GM18520 (cell line): ENCODE results near the gene HDAC4.

ENCODE experiments used
- ATAC-seq: cut with Tn5 transposase; IDR thresholded peaks from one replicate; pipeline ENCODE4 v1.9.1; 2021; ENCODE audit not compliant: unreplicated experiment

Gene HDAC4

DNA sequence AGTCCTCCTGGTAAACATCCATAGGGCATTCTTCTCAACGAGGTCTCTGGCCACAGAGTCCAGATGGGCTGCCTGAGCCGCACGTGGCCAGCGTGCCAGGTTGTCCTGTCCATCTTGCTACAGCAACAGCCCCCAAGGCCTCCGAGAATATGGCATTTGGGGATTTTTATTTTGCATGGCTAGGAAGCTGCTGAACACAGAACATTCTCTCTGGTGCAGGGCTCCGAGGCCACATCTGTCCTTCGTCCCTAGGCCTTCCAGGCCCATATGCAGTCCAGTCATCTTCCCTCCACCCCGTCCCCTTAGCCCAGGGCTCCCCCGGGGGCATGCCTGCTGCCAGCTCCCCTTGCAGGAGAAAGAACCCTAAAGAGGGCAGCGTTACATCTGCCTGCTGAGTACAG lies 2.3 kb downstream of the HDAC4 start:
- no peak for ATAC-seq

DNA sequence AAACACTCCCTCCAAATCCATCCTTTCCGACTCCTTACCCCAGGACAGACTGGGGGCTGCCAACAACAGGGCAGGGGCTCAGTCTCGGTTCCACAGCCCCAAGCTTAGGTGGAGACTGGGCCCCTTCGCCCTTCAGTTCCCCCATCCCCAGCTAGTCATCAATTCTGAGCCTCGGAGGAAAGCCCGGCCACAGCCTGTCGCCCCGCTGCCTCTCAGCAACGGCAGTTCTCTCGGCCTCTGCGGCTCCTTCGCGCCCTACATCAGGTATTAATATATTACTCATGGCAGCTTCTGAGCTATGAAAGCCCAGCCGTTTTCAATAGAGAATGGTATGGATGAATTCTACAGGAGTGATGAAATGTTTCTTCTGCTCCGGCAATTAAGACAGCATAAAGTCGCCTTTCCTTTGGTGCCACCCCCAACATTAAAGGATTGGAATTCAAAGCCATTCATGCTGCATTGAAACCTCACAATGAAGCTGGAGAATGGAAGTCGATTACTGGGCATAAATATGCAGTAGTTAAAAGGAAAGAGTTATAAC lies 2.8 kb downstream of the HDAC4 start:
- ATAC-seq = no peak

DNA sequence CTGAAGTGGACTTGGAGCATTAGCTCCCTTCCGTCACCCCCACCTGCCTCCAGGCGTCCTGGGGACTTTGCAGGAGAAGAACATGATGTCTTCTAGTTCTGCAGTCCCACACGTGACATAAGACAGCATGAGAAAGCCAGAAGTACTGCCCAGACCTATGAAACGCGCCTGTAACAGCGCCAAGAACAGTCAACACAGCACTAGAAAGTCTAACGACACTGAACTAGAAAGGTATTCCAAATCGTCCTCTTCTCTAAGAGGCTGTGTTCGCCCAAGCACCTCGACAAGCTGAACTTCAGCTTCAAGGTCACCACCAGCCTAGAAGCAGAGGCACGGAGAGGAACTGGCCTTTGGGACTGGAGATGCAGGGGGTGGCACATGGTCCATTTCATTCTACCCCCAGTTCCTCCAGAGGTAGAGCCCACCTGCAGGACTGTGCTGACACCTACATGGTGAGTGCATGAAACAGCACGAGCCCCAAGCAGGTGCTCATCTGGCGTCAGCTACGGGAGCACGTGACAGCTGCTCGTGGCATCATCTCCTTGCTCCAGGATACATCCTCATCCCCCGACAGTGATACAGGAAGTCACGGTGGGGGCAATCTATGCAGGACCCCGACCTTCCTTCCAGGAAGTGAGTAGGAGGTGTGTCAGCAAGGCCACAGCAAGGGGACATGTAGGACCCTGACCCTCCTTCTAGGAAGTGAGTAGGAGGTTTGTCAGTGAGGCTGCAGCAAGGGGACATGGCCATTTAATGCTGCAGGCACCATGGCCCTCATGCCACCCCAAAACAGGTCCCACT lies 3.7 kb downstream of the HDAC4 start:
- no peak for ATAC-seq

DNA sequence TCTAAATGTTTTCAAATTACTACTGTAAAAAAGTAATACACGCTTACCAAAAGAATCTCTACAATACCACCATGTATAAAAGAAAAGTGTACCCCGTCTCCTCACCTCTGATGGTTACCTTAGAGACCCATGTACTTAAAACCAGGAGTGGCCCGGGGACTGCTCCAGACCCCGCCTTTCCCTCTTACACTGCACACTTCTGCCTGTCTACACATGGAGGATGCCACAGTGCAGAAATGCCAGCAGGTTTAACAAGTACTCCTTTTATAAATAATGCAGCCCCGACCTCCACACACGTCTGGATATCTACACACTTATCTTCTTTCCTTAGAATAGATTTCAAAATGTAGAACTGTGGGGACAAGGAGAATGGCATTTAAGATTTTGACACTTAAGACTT lies 5.3 kb downstream of the HDAC4 start:
- no peak for ATAC-seq

DNA sequence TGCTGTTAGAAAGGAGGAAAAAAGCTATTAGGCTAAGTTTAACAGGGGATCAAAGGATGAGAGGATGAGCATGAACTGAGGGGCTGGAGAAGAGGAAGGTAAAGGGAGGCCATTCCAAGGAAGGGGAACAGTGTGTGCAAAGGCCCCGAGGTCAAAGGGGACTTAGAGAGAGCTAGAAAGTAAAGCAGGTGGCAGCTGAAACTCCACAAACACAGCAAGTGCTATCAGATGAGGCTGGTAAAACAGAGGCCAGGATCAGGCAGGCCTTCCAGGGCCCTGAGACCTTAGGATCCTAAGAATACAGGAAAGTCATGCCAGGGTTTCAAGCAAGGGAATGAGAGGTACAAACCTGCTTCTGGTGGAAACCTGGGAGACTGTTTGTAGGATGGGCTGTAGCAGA lies 5.8 kb downstream of the HDAC4 start:
- no peak for ATAC-seq

DNA sequence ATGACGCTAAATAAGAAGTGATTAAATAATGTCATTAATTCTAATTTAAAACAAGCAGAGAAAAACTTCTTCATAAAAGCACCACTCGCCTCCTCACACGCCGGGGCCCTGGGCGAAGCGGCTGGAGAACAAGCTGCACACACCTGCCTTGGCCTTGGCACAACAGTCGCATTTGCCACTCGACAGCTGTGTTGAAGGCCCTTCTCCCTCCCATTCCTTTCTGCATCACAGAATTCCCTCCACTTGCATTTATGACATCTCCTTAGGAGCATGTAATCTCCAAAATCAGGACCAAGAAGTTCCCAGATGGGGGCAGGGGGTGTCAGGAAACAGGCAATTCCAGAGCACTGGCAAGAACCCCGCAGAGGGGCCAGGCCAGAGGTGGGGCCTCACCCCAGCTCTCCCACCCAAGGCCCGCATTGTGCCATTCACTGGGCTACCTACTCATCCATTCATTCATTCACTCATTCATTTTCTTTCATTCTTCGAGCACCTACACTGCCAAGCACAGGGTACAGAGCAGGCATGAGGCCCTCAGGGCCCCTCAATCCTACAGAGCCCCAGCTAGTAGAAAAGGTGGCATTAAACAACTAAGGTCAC lies 6.4 kb downstream of the HDAC4 start:
- no peak for ATAC-seq

DNA sequence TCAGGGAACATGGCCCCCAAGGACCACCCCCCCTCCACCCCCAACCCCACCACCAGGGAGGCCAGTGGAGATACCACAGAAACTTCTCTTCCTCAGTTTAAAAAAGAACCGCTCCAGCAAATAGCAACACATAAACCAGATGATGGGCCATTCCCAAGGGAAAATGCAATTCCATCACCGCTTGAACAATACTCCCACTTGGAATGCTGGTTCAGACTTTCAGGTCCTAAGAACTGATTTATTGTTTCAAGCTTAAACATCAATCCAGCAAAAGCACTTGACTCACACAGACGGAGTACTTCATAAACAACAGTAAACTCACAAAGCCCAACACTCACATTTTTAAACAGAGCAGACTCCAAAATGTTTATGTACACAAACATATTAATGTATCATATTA lies 6.9 kb downstream of the HDAC4 start:
- no peak for ATAC-seq

DNA sequence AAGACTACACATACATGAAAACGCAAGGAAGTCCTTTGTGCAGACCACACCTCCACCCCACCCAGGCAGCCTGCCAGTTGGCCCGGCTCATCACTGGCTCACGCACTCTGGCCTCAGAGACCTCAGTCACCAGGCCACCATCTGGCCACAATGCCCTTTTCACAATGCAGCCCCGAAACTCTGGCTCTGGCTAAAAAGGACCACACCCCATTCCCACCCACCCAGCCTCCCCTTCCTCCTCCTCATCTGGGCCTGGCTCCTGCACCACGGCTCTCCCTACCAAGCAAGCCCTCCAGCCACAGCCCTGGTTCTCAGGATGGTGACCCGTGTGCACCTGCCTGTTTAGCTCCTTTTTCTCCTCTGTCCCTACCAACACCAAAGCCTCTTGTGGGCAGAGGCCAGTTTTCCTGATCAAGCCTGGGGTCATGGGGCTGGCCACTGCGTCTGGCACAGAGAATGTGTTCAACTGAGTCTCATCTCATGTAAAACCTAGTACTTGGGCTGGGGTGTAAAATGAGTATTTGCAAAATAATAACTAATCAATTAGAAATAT lies 7.4 kb downstream of the HDAC4 start:
- no peak for ATAC-seq

DNA sequence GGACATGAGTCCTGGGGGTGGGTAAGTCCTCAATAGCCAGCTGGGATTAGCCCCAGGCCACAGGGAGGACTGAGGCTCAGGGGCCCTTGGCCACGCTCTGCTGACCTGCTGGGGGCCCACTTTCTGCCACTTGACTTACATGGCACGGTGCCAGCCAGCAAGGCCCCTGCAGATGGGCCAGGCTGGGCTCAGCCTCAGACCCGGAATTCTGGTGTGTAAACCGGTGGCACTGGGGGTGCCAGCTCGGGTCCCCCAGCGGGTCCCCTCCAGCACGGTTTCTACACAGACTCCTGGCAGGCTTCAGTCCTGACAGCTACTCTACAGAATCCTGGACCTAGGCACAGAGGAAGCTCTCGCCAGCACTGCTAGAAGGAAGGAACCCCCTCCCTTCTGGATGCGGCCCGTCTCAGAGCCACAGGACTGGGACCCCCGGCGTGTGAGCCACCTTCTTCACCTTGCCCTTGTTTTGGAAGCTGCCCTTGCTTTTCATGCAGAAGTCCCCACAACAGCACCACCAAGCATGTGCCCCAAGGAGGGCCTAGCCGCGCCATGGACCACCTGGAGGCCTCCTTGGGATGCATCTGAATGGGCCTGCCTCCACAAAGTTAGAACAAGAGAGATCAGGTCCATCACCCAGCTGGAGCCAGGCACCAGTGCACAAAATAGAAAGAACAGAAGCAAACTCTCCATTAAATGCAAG lies 8.0 kb downstream of the HDAC4 start:
- no peak for ATAC-seq

DNA sequence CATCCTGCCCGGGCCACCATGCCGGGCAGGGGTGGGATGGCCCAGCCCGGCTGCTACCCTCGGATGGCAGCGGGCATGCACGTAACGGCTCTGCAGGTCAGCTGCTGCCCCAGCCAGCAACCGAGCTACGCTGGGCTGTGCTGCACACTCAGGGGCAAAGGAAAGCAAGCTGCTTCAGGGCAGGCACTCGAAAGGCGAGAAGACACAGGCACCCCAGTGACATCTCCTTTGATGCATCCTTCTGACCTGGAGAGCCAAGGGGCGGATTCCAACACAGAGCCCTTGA lies 8.8 kb downstream of the HDAC4 start:
- no peak for ATAC-seq

DNA sequence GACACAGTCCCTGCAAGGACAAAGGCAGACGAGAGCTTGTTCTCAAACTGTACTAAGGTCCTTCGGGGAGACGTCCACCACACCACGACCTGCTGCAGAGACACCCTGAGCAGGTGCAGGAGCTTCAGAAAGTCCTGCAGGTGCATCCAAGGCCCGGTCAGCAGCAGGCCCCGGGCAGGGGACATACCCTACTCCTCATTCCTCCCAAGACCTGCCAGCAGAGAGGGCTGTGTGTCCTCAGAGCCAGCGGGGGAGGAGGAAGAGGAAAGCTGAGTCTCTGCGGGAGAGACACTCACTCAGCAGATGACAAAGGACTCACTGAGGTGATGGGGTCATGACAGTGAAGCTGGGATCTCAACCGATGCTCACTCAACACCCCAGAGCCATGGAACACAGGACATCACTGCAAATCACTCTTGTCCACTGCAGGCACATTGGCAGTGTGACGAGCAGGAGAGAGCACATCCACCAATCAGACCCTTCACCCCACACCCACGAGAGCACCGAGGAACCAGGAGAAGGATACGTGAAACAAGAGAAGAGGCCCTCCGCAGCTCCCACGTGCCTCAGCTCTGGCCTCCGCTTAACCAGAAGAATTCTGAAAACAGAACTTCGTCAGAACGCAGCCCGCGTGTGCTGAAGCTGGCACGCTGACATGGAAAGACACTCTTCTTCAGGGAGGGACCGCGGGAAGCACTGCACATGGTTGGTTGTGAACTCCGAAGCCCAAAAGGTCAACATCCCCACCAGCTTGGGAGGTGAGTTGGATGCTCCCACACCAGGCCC lies 9.3 kb downstream of the HDAC4 start:
- ATAC-seq = no peak

DNA sequence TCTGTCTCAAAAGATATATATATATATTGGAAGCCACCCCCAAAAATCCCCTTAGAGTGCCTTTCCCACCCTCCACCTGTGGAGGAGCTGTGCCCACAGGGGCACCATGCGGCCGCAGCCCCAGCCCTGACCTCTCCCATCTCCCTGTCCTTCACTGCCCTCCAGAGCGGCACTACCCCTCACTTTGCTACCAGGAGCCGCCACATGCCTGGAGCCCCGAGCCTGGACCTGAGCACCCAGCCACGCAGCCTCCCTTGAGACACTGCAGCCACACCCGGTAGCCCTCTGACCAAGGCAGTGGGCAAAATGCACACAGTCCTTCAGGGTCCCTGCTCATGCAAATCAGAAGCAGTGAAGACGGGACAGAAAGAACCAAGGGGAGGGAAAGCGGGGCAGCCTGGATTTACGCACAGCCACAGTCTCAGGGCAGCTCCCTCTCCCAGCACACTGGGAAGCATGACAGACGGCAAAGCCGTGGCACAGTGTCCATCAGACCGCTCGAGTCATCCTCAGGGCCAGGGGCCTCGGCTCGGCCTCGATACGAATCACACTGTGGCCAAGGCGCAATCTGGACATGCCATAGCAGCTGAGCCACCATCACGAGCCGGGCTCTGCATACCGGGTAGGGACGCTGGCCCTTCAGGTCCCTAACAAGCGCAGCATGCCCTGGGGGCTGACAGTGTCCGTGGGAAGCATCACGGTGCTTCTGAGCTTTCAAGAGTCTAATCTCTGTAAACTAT lies 10.1 kb downstream of the HDAC4 start:
- ATAC-seq = no peak

DNA sequence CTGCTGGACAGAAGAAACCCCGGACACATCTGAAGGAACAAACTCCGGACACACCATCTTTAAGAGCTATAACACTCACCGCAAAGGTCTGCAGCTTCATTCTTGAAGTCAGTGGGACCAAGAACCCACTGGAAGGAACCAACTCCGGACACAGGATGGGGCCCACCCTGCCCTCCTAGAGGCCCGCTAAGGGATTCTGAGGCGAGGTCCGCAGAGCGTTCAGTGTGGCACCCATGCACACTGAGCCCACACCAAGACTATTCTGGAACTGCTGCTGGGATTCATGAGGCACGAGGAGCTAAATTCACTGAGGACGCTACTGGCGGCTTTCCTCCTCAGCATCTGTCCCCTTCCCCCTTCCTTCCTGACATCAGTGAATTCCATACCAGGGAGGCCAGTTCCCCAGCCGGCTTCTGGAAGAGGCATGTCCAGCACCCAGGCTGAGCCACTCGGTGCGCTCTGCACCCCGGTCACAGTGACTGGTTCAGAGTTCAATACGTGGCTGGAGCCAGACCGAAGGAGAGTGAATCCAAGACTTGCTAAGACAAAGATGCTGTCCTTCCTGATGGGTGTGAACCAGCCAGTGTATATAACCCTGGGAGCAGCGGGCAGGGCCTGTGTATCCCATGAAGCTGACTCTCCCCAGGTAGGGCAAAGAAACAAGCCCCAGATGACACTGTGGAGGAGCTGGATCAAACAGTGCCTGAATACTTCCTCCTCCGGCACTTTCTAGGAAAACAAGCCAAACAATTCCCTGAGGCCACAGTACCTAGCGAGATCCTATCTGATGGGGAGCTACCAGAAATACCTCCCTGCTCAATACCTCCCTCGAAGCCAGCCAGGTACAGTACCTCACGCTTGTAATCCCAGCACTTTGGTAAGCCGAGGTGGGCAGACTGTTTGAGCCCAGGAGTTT lies 11.1 kb downstream of the HDAC4 start:
- ATAC-seq = no peak

DNA sequence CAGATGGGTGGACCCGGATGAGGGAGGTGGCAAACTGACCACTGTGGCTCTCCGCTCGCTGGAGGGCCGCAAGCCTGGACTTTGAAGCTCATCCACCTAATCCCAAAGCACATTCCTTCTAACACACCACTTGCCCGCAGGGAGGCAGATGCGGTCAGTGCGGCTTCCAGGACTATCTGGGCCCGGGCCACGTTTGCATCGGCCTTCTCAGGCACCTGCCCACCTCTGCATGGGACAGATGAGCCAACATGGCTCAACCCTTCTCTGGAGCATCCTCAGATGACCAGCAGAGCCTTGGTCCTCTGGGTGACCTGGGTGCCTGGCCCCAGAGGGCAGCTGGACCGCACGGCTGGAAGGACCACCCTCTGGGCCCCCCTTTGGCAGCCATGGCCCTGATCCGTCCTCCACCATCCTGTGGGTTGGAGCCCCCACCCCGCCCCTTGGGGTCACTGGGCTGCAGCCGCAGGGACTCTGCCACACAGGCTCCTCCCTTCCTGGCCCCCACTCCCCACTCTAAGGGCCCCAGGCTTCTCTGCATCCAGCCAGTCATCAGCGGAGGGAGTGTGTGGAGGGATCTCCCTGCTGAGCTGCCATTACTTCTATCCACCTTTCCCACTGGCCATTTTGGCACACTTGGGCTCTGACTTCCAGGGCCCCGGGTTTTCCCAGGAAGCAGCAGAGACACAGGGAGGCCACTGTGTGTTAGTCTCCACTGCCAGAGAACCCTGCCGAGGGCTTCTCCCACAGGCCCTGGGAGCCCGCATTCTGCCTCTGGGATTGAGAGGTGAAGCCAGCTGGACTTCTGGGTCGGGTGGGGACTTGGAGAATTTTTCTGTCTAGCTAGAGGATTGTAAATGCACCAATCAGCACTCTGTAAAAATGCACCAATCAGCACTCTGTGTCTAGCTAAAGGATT lies 12.3 kb downstream of the HDAC4 start:
- ATAC-seq = no peak

DNA sequence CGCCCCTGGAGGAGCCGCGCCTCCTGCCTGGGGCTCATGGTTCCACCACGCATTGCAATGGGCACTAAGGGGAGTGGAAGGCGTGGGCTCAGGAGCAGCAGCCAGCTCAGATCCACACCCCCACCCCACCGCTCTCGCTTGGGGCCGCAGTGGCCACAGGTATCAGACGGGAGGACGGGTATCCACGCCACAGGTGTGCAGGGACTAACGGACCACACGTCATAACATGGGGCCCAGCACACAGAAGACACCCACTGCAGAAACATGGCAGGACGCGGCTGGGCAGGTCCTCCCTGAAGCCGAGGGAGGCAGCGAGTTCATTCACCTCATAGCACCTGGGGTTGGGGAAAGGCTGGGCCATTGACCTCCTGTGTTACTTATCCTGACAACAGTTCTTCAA lies 13.0 kb downstream of the HDAC4 start:
- ATAC-seq = no peak

DNA sequence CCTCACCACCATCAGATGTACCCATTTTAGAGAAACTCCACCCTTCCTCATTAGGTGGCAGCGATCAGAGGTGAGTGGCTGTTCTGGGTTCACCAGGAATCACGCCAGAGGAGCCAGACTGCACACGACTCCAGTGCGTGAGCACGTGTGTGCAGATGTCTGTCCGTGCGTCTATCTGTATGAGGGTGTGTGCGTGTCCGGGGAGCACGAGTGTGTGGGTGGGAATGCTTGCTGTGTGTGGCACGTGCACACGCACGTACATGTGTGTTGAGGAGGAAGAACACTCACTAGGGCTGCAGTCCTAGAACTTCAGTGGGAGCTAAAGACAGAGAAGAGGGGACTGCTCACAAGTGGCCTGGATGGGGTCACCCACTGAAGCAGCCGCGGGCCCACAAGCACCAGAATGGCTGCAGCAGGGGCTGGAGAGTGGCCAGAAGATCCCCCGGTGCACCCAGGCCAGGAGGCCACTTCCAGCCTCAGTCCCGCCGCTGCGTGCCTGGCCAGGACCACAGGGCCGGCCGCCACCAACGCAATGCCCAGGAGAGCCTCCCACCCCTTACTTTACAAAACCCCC lies 13.9 kb downstream of the HDAC4 start:
- ATAC-seq = no peak

DNA sequence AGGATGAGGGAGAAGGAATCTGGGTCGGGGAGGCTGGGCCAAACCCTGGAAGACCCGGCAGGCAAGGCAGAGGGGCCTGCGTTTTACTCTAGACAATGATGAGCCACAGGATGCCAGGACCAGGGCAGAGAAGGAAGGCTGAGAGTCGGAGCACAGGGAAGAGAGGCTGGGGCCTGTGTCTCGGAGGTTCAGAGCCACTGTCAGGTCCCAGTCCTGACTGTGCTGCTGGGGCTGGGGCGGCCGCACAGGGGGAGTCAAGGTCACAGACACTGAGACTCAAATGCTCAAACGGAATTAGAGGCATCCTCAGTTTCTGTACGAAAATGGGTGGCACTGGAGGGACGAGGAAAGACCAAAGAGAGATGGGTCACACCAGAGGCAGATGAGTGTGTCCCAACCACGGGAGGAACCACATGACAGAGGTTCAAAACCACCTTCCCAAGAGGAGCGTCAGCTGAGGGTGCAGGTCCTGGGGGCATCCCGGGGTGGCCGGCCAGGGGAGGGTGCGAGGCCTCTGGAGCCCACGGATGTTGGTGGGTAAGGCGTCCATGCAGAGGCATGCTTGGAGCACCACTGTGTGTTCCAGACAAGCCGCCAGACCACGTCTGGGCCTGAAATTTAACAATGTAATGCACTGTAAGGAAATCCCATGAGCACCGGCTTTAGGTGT lies 14.7 kb downstream of the HDAC4 start:
- ATAC-seq = no peak
